IMR-90 (cell line): ENCODE results near the gene FOXK2. TPM values are rescaled to one million over a fixed set of nuclear protein-coding genes. Genes with fewer than 3 reads are reported as not detected.
A peak's percentile ranks its signal among the peaks of the same experiment; 100 is the strongest.

ENCODE experiments used
- ATAC-seq: fragments of 200-7000 bp; cut with Tn5 transposase; 2 replicates; pipeline ENCODE4 v1.9.1; 2020; ENCODE audit warnings: low read depth, mild to moderate bottlenecking, moderate library complexity
- BruUV-seq: library from RNA; stranded (reverse); fragments of 400-500 nt; replicated peaks from 2 replicates; lab custom pipeline; 2021; lab: Mats Ljungman, UMichigan
- CTCF ChIA-PET: fragments of 300-600 bp; formaldehyde crosslinking; extraction: SDS; loops from one replicate; lab custom pipeline; 2021; ENCODE audit warnings: antibody characterized with exemption; lab: Yijun Ruan, JAX
- POLR2A ChIA-PET: fragments of 300-600 bp; sonication (Branson Sonifier 250); formaldehyde crosslinking; loops from one replicate; lab custom pipeline; 2022; ENCODE audit warnings: antibody characterized with exemption; ENCODE audit not compliant: unreplicated experiment; lab: Charles Lee
- DNase-seq: peaks from one replicate; pipeline ENCODE4 v3.0.0; 2013
- H2AFZ ChIP-seq: replicated peaks from 2 replicates; pipeline ENCODE3; 2013; ENCODE audit warnings: low read length, mild to moderate bottlenecking; ENCODE audit not compliant: poor library complexity
- H2AK5ac ChIP-seq: 2 replicates; pipeline ENCODE4 v1.6.1; 2013; ENCODE audit warnings: low read depth, low read length, inconsistent platforms
- H2AK9ac ChIP-seq: replicated peaks from 2 replicates; pipeline ENCODE3; 2013; ENCODE audit warnings: mild to moderate bottlenecking, low read depth, low read length, moderate library complexity; ENCODE audit not compliant: poor library complexity
- H2BK120ac ChIP-seq: 2 replicates; pipeline ENCODE4 v1.6.1; 2013; ENCODE audit warnings: low read depth, low read length, inconsistent platforms
- H2BK15ac ChIP-seq: 3 replicates; pipeline ENCODE4 v1.6.1; 2013; ENCODE audit warnings: low read depth, low read length, inconsistent platforms
- H2BK20ac ChIP-seq: 2 replicates; pipeline ENCODE4 v1.6.1; 2013; ENCODE audit warnings: low read depth, mild to moderate bottlenecking, inconsistent platforms, low read length, moderate library complexity
- H2BK5ac ChIP-seq: 2 replicates; pipeline ENCODE4 v1.6.1; 2013; ENCODE audit warnings: mild to moderate bottlenecking, low read depth, low read length, inconsistent platforms; ENCODE audit not compliant: poor library complexity, severe bottlenecking
- H3K14ac ChIP-seq: replicated peaks from 2 replicates; pipeline ENCODE4 v1.6.1; 2013; ENCODE audit warnings: low read depth, low read length, inconsistent platforms
- H3K18ac ChIP-seq: 2 replicates; pipeline ENCODE4 v1.6.1; 2013; ENCODE audit warnings: low read depth, low read length, control low read depth
- H3K23ac ChIP-seq: 2 replicates; pipeline ENCODE4 v1.6.1; 2013; ENCODE audit warnings: low read depth, low read length, inconsistent platforms
- H3K27ac ChIP-seq: 2 replicates; pipeline ENCODE4 v1.5.1; 2013; ENCODE audit warnings: mild to moderate bottlenecking, control low read depth, low read length; ENCODE audit not compliant: insufficient read depth
- H3K27me3 ChIP-seq: 2 replicates; pipeline ENCODE4 v1.6.1; 2013; ENCODE audit warnings: low read length; ENCODE audit not compliant: control insufficient read depth, insufficient read depth
- H3K36me3 ChIP-seq: 2 replicates; pipeline ENCODE4 v1.6.1; 2013; ENCODE audit warnings: low read length, mixed read lengths; ENCODE audit not compliant: control insufficient read depth, insufficient read depth
- H3K4ac ChIP-seq: 2 replicates; pipeline ENCODE4 v1.6.1; 2013; ENCODE audit warnings: low read depth, low read length, inconsistent platforms
- H3K4me1 ChIP-seq: 2 replicates; pipeline ENCODE4 v1.6.1; 2013; ENCODE audit warnings: low read length, mixed read lengths; ENCODE audit not compliant: control insufficient read depth, insufficient read depth
- H3K4me2 ChIP-seq: 2 replicates; pipeline ENCODE4 v1.6.1; 2013; ENCODE audit warnings: low read depth, mild to moderate bottlenecking, control low read depth, low read length, moderate library complexity
- H3K4me3 ChIP-seq: 2 replicates; pipeline ENCODE4 v1.5.1; 2013; ENCODE audit warnings: low read depth, mild to moderate bottlenecking, control low read depth, low read length, moderate library complexity; ENCODE audit not compliant: insufficient read depth
- H3K56ac ChIP-seq: 2 replicates; pipeline ENCODE4 v1.6.1; 2013; ENCODE audit warnings: low read length, inconsistent platforms; ENCODE audit not compliant: insufficient read depth; ENCODE audit errors: extremely low read depth
- H3K79me1 ChIP-seq, 2 experiments: 2 replicates each; pipeline ENCODE4 v1.6.1; 2013; ENCODE audit warnings: low read length in 2 of 2, inconsistent platforms in 1 of 2, low read depth in 1 of 2
- H3K9ac ChIP-seq: 2 replicates; pipeline ENCODE4 v1.6.1; 2013; ENCODE audit warnings: low read depth, low read length, control low read depth
- H3K9me1 ChIP-seq: 2 replicates; pipeline ENCODE4 v1.6.1; 2013; ENCODE audit warnings: low read length, inconsistent platforms; ENCODE audit not compliant: insufficient read depth
- H3K9me3 ChIP-seq: 2 replicates; pipeline ENCODE4 v1.6.1; 2013; ENCODE audit warnings: low read length; ENCODE audit not compliant: control insufficient read depth, insufficient read depth
- H4K20me1 ChIP-seq: 2 replicates; pipeline ENCODE4 v1.6.1; 2013; ENCODE audit warnings: low read length, inconsistent platforms; ENCODE audit not compliant: insufficient read depth
- H4K5ac ChIP-seq: 2 replicates; pipeline ENCODE4 v1.6.1; 2013; ENCODE audit warnings: mild to moderate bottlenecking, low read depth, low read length, control low read depth
- H4K8ac ChIP-seq, 2 experiments: 2 replicates each; pipeline ENCODE4 v1.6.1; 2013; ENCODE audit warnings: low read depth in 2 of 2, low read length in 2 of 2, control low read depth in 1 of 2, inconsistent platforms in 1 of 2
- H4K91ac ChIP-seq: 2 replicates; pipeline ENCODE4 v1.6.1; 2013; ENCODE audit warnings: low read depth, low read length, inconsistent platforms; ENCODE audit not compliant: insufficient read depth
- BHLHE40 ChIP-seq: fragments of 150-350 bp; IDR thresholded peaks from 2 replicates; pipeline ENCODE4 v1.6.1; 2016; ENCODE audit warnings: mild to moderate bottlenecking, low read depth, low read length
- CEBPB ChIP-seq: IDR thresholded peaks from 2 replicates; pipeline ENCODE4 v1.6.1; 2012; ENCODE audit warnings: low read depth, low read length, improper control_type of control experiment
- CHD1 ChIP-seq: IDR thresholded peaks from 2 replicates; pipeline ENCODE4 v1.6.1; 2012; ENCODE audit warnings: low read depth, low read length, improper control_type of control experiment
- CTCF ChIP-seq: conservative IDR thresholded peaks from 2 replicates; pipeline ENCODE4 v1.5.1; 2012; ENCODE audit warnings: mild to moderate bottlenecking, low read depth, low read length, improper control_type of control experiment
- ELK1 ChIP-seq: fragments of 150-350 bp; IDR thresholded peaks from 2 replicates; pipeline ENCODE4 v1.6.1; 2016; ENCODE audit warnings: low read depth, mild to moderate bottlenecking, low read length, moderate library complexity, borderline replicate concordance
- FOS ChIP-seq: fragments of 150-350 bp; IDR thresholded peaks from 2 replicates; pipeline ENCODE4 v1.6.1; 2016; ENCODE audit warnings: low read depth, low read length
- MAFK ChIP-seq: IDR thresholded peaks from 2 replicates; pipeline ENCODE4 v1.6.1; 2012; ENCODE audit warnings: low read depth, low read length, improper control_type of control experiment
- MAZ ChIP-seq: IDR thresholded peaks from 2 replicates; pipeline ENCODE4 v1.6.1; 2012; ENCODE audit warnings: low read depth, mild to moderate bottlenecking, low read length, improper control_type of control experiment, moderate library complexity, borderline replicate concordance
- MXI1 ChIP-seq: IDR thresholded peaks from 2 replicates; pipeline ENCODE4 v1.6.1; 2012; ENCODE audit warnings: low read depth, mild to moderate bottlenecking, low read length, moderate library complexity, borderline replicate concordance
- NFE2L2 ChIP-seq: fragments of 150-350 bp; IDR thresholded peaks from 2 replicates; pipeline ENCODE4 v1.6.1; 2016; ENCODE audit warnings: low read depth, mild to moderate bottlenecking, low read length
- POLR2A ChIP-seq: IDR thresholded peaks from 2 replicates; pipeline ENCODE4 v1.6.1; 2012; ENCODE audit warnings: mild to moderate bottlenecking, low read depth, low read length
- RAD21 ChIP-seq: IDR thresholded peaks from 2 replicates; pipeline ENCODE4 v1.6.1; 2012; ENCODE audit warnings: low read length, improper control_type of control experiment
- RCOR1 ChIP-seq: IDR thresholded peaks from 2 replicates; pipeline ENCODE4 v1.6.1; 2012; ENCODE audit warnings: mild to moderate bottlenecking, low read length, improper control_type of control experiment; ENCODE audit not compliant: insufficient replicate concordance
- SMC3 ChIP-seq: fragments of 150-350 bp; IDR thresholded peaks from 2 replicates; pipeline ENCODE4 v1.6.1; 2016; ENCODE audit warnings: low read depth, mild to moderate bottlenecking, antibody characterized with exemption, low read length, moderate library complexity
- USF2 ChIP-seq: fragments of 150-350 bp; IDR thresholded peaks from 2 replicates; pipeline ENCODE4 v1.6.1; 2017; ENCODE audit warnings: mild to moderate bottlenecking, antibody characterized with exemption, low read length, low read depth
- WGBS, 2 experiments: methylation state at CpG; one replicate each; pipeline versions ENCODE4 v1.1.5 to v1.1.7; 2013; ENCODE audit warnings: missing lambda C conversion rate in 2 of 2; ENCODE audit not compliant: insufficient read length in 1 of 2; ENCODE audit errors: extremely low coverage in 2 of 2; 5-methylcytosine and 5-hydroxymethylcytosine counted together
- dilution Hi-C: fragments of 300-500 bp; cut with HindIII; formaldehyde crosslinking; loops from one replicate; pipeline ENCODE4 v1.14.3; 2018; ENCODE audit warnings: low sequenced_read_pairs; ENCODE audit not compliant: unreplicated experiment
- in situ Hi-C: fragments of 300-500 bp; cut with MboI; formaldehyde crosslinking; loops from 3 replicates; pipeline ENCODE4 v1.14.3; 2019; ENCODE audit warnings: low sequenced_read_pairs, inconsistent platforms, mixed read lengths
- intact Hi-C: fragments of 100-400 bp; cut with micrococcal nuclease; formaldehyde crosslinking; loops from 2 replicates; pipeline ENCODE4 v1.10.0; 2022
- polyA plus RNA-seq, 3 experiments: library from polyadenylated mRNA; depleted of rRNA; stranded (reverse); fragments of >200 nt; gene quantifications; 2 replicates each; pipeline ENCODE4 v1.2.3, GENCODE V29; 2012; ENCODE audit warnings: low replicate concordance in 1 of 3
- total RNA-seq: library from RNA; depleted of rRNA; stranded (reverse); fragments of >200 nt; gene quantifications from 2 replicates; pipeline ENCODE4 v1.2.3, GENCODE V29; 2012

The FOXK2 gene
- total and polyA plus RNA-seq, 2 of the 4 experiments (the other 2 are of a cell fraction): 12.5 to 20.0 TPM

- ATAC-seq (no peak), DNase-seq (no peak)
- no peaks in the 10 kb centered on the region for H4K20me1 ChIP-seq
- H3K56ac ChIP-seq: no peak overlapping the region
- intact Hi-C loops (no loop called here), dilution Hi-C loops (no loop called here), in situ Hi-C loops (no loop called here)
- H4K91ac ChIP-seq: no peak overlapping the region
- H4K5ac ChIP-seq: no peak overlapping the region
- no peak overlapping the region for H3K4ac ChIP-seq
- peaks cover 3% of the 10 kb centered on the region for H3K9me1 ChIP-seq
- H3K36me3 ChIP-seq: peaks cover under 1% of the 10 kb centered on the region; the same call in 1 of the 2 replicates
- no peaks in the 10 kb centered on the region for H3K9me3 ChIP-seq
- no peak overlapping the region for H2BK15ac ChIP-seq
- H2AK9ac ChIP-seq: no peak overlapping the region
- peaks cover 2 to 3% of the 10 kb centered on the region in 2 experiments; a peak in 2 of 4 replicates for H3K79me1 ChIP-seq
- H2BK5ac ChIP-seq: no peak overlapping the region
- no peaks in the 10 kb centered on the region for H3K27me3 ChIP-seq
- H3K18ac ChIP-seq: no peak overlapping the region
- peaks cover 2% of the 10 kb centered on the region; the same call in 1 of the 2 replicates for H3K4me1 ChIP-seq
- no peak overlapping the region for H2AK5ac ChIP-seq
- no peak overlapping the region for H3K9ac ChIP-seq
- CTCF ChIA-PET: no interaction called here
- no peak overlapping the region for H2BK120ac ChIP-seq
- no peak overlapping the region for H3K14ac ChIP-seq
- no TSS peak for BruUV-seq
- WGBS, 2 experiments: 77% methylated on average over 13 of the region's 30 CpGs; no CpG with 5 or more reads in 1 of the 2 experiments
- no peak overlapping the region for H3K4me2 ChIP-seq
- H3K27ac ChIP-seq: no peak overlapping the region
- POLR2A ChIA-PET: no interaction called here
- H3K23ac ChIP-seq: no peak overlapping the region
- no peak overlapping the region for H3K4me3 ChIP-seq
- H2BK20ac ChIP-seq: no peak overlapping the region
- H4K8ac ChIP-seq: no peak overlapping the region
- peak overlapping the region; percentile 51 for H2AFZ ChIP-seq
- no peak for TF ChIP-seq CTCF
- TF ChIP-seq MAFK: no peak
- no peak for TF ChIP-seq POLR2A
- no peak for TF ChIP-seq FOS
- TF ChIP-seq RCOR1: no peak
- no peak for TF ChIP-seq MAZ
- no peak for TF ChIP-seq ELK1
- TF ChIP-seq CEBPB: no peak
- TF ChIP-seq USF2: no peak
- no peak for TF ChIP-seq CHD1
- TF ChIP-seq NFE2L2: no peak
- TF ChIP-seq BHLHE40: no peak
- TF ChIP-seq RAD21: no peak
- TF ChIP-seq MXI1: no peak
- no peak for TF ChIP-seq SMC3
Measured at GRCh38 chr17:82653651-82654528, 134.4 kb downstream of the FOXK2 start.
